Kidney epithelial cell (primary cell): ENCODE results near the gene FPR2. TPM values are rescaled to one million over a fixed set of nuclear protein-coding genes. Genes with fewer than 3 reads are reported as not detected.
"Not testable (repeated sequence)": the region's sequence is repeated elsewhere in the genome, so short reads cannot be mapped to it uniquely, and the experiment has no call there.

ENCODE experiments used
- DNase-seq: peaks from one replicate; pipeline ENCODE4 v3.0.0-alpha.2; 2010; ENCODE audit warnings: low read depth
- H3K27me3 ChIP-seq: 2 replicates; pipeline ENCODE4 v1.6.0; 2011; ENCODE audit warnings: low read length; ENCODE audit not compliant: control insufficient read depth, insufficient read depth
- H3K36me3 ChIP-seq: 2 replicates; pipeline ENCODE4 v1.5.1; 2011; ENCODE audit warnings: low read length; ENCODE audit not compliant: control insufficient read depth, insufficient read depth
- H3K4me3 ChIP-seq: 2 replicates; pipeline ENCODE4 v1.5.1; 2011; ENCODE audit warnings: low read depth, mild to moderate bottlenecking, control low read depth, low read length
- CTCF ChIP-seq: IDR thresholded peaks from 2 replicates; pipeline ENCODE4 v1.5.1; 2011; ENCODE audit warnings: mild to moderate bottlenecking, moderate library complexity, low read length, control low read depth, inconsistent platforms; ENCODE audit not compliant: insufficient read depth, poor library complexity, severe bottlenecking
- total RNA-seq: library from RNA; depleted of rRNA; stranded (reverse); fragments of >200 nt; gene quantifications from 2 replicates; pipeline ENCODE4 v1.2.3, GENCODE V29; 2015

FPR2 gene
- total RNA-seq, 1 donor from 2014 or later = not detected

GRCh38 chr19:51737389-51737788 is 23.6 kb upstream of the FPR2 start:
- Histone ChIP-seq H3K27me3 (no peaks in the 10 kb centered on the region), H3K4me3 (no peak overlapping the region), H3K36me3 (no peaks in the 10 kb centered on the region)
- no peak for TF ChIP-seq CTCF
- no peak for DNase-seq

GRCh38 chr19:51737924-51738323 is 23.1 kb upstream of the FPR2 start:
- Histone ChIP-seq H3K36me3 (no peaks in the 10 kb centered on the region), H3K4me3 (no peak overlapping the region), H3K27me3 (no peaks in the 10 kb centered on the region)
- TF ChIP-seq CTCF = no peak
- no peak for DNase-seq

GRCh38 chr19:51738523-51738922 is 22.5 kb upstream of the FPR2 start:
- not testable (repeated sequence) for DNase-seq, H3K27me3 ChIP-seq, H3K4me3 ChIP-seq, H3K36me3 ChIP-seq

- no peak for TF ChIP-seq CTCF
- H3K4me3 ChIP-seq = no peak overlapping the region
- H3K27me3 ChIP-seq = no peaks in the 10 kb centered on the region
- no peaks in the 10 kb centered on the region for H3K36me3 ChIP-seq
- DNase-seq = no peak
Measured at GRCh38 chr19:51739466-51740213, 21.3 kb upstream of the FPR2 start.

GRCh38 chr19:51740356-51740755 is 20.6 kb upstream of the FPR2 start:
- no peaks in the 10 kb centered on the region for H3K36me3 ChIP-seq
- H3K27me3 ChIP-seq = no peaks in the 10 kb centered on the region
- no peak for DNase-seq
- no peak for TF ChIP-seq CTCF
- H3K4me3 ChIP-seq = no peak overlapping the region

GRCh38 chr19:51742789-51743188 is 18.2 kb upstream of the FPR2 start:
- DNase-seq = peak; percentile 43
- TF ChIP-seq CTCF = no peak

More at GRCh38 chr19:51742789-51743188, 18.2 kb upstream of the FPR2 start:
- Histone ChIP-seq H3K27me3 (no peaks in the 10 kb centered on the region), H3K4me3 (no peak overlapping the region), H3K36me3 (no peaks in the 10 kb centered on the region)
